Measurements from ENCODE around the gene EVA1A.
A peak's percentile ranks its signal among the peaks of the same experiment; 100 is the strongest.

The EVA1A gene

GRCh38 chr2:75539955-75540716 is 20.6 kb downstream of the EVA1A start:
- DNase-seq, result no peak

DNA sequence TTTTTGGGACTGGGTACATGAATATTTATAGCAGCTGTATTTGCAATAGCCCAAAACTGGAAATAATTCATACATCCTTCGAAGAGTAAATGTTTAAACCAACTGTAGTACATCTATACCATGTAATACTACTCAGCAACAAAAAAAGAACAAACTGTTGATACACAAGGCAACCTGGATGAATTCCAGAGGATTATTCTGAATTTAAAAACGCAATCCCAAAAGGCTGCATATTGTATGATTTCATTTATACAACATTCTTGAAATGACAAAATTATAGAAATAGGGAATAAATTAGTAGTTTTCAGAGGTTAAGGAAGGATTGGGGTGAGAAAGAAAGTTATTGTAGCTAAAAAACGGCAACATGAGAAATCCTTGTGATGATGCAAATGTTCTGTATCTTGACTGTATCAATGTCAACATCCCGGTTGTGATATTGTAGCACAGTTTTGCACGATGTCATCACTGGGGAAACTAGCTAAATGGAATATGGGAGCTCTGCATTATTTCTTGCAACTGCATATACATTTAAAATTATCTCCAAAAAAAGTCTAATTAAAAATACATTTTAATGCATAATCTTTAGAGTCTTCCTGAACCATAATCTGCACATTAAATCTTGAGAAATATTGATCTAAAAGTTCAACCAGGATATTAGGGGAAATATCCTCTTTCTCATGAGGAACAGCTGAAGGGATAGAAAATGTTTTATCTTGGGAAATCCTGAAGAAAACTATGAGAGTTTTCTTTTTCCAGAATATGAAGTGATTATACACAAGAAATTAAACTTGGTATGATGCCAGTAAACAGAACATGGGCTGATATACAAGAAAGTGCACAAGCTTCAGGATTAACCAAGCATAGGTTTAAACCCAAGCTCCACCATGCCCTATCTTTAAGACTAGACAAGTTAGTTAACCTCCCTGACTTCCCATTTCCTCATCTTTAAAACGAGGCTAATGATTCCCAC is 21.9 kb downstream of the EVA1A start:
- DNase-seq, result no peak

- no peak for DNase-seq
These were observed 23.1 kb downstream of the EVA1A start for GRCh38 chr2:75537658-75538057.

DNA sequence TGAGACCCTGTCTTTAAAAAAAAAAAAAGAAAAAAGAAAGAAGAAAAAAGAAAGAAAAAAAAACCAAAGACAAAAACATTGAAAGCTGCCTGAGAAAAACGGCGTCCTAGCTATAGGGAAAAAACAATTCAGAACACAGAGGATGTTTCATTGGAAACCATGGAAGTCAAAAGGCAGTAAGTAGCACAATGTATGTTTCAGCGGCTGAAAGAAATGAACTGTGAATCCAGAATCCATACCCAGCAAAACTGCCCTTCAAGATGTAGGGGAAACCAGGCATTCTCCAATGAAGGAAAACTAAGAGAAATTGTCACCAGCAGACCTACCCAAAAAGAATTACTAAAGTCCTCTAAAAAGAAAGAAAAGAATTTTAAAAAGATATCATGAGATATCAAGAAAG is 27.6 kb downstream of the EVA1A start:
- DNase-seq, result no peak

DNA sequence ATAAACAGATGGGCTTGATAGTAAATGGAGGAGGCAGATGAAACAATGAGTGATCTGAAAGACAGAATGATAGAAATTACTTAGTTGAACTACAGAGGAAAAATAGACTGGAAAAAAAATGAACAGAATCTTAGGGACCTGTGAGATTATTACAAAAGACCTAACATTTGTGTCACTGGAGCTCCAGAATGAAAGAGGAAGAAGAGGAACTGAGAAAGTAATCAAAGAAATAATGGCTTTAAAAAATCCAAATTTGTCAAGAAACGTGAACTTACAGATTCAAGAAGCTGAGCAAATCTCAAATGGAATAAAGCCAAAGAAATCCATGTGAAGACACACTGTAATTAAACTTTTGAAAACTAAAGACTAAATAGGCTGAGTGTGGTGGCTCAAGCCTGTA is 28.3 kb downstream of the EVA1A start:
- no peak for DNase-seq

- no peak for DNase-seq
These were observed 32.3 kb downstream of the EVA1A start for GRCh38 chr2:75528221-75528977.

GRCh38 chr2:75527676-75528075 is 33.1 kb downstream of the EVA1A start:
- DNase-seq, result no peak

DNA sequence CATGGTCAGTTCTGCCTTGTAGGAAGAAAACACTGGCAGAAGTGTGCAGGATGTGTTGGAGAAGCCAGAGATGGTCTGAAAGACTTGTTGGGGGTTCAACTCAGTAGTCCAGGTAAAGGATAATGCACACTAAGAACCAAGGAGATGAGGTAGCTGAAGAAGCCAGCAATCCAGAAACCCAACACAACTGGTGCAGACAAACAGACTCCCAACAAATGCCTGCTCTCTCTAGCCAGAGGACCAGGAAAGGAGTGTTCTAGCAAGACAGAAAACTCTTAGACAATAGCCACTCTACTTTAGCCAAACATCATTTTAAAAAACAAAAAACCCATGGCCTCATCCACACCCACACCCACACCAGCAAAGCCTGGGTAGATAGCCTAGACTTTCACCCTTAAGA is 33.9 kb downstream of the EVA1A start:
- no peak for DNase-seq

DNA sequence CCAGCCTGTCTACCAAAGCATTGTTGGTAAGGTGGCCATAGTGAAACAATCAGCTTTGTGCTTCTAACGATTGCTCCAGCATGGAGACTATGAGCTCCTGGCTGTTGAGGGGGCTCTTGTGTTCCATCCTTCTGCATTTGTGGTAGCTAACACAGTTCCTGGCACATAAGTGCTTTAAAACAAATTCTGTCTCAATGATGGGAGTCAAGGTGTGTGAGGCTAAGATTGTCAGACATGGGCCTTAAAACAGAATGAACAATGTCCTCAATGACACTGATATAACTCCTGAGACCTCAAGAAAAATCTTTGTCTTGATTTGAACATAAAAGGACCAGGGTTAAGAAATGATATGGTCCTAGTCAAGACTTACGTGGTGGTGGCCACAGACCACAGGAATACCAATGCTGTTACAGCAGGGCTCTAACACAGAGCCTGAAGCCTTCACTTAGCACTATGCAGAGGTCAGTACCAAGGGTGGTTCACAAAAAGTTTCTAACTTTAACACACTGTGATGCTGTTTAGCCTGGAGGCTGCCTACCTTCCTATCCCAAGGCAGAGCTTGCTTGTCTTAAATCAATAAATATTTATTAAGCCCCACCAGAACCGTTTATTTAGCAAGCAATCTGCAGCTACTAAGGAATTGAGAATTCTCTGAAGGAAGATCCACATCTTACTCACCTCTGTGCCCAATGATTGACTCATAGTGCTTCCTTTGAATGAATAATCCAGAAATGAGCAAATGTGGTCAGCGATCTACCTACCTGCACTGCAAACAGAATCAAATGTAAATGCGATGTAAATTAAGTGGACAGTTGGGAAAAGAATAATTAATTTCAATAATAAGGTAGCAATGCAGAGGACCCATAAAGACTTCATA is 35.1 kb downstream of the EVA1A start:
- no peak for DNase-seq

GRCh38 chr2:75524276-75524911 is 36.3 kb downstream of the EVA1A start:
- DNase-seq, result no peak

- DNase-seq, result no peak
These were observed 37.1 kb downstream of the EVA1A start for GRCh38 chr2:75523313-75524275.

- DNase-seq, result no peak
These were observed 38.0 kb downstream of the EVA1A start for GRCh38 chr2:75522543-75523312.

DNA sequence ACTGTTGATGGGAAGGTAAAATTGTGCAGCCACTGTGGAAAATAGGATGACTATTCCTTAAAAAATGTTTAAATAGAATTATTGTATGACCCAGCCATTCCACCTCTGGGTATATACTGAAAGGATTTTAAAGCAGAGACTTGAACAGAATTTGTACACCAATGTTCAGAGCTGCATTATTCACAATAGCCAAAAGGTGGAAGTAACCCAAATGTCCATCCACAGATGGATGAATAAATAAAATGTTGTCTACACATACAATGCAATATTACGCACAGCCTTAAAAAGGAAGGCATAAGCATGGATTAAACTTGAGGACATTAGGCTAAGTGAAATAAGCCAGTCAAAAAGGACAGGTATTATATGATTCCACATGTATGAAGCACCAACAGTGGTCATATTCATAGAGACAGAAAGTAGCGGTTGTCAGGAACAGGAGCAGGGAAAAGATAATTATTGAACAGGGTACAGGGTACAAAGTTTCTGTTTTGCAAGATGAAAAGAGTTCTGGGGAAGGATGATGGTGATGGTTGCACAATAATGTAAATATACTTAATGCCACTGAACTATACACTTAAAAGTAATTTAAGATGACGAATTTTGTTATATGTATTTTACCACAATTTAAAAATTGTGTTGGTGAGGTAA is 39.4 kb downstream of the EVA1A start:
- no peak for DNase-seq

GRCh38 chr2:75519843-75520242 is 40.9 kb downstream of the EVA1A start:
- DNase-seq, result no peak

DNA sequence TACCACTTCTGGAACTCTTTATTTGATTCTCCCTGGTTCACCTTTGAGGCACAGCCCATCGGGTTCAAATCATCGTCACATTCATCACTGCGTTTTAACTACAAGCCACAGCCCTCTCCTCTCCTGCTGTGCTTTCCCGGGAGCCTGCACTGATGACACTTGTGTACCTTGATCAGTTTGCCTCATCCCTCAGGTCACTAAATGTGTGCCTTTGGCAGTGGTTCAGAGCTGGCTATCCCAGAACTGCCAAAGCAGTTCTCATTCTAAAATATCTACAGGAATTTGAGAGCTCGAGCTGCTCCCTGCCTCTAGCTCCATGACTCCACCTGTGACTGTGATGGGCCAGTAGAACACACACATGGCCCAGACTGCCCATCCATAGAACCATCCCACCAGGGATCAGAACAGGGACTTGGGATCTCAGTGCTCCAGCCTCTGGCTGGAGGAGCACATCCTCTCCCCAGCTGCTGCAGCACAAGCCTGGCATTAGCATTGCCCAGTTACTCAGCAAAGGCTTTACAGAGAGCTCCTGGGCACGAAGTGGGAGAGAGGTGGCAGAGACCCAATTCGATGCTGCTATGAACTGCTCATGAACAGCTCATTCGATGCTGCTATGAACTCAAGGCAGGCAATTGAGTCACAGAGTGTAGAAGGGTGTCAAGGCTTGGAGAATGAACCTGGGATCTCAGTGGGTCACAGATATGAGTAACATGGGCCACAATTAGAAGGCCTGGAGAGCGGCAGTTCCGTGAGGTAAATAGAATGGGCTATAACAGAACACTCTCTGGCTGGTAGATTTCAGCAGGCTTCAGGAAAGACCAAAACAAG is 41.9 kb downstream of the EVA1A start:
- DNase-seq, result no peak

- DNase-seq, result peak; percentile 36
These were observed 43.0 kb downstream of the EVA1A start for GRCh38 chr2:75517547-75518230.
